ENCODE data around the gene SORCS3. TPM values are rescaled to one million over a fixed set of nuclear protein-coding genes. Genes with fewer than 3 reads are reported as not detected.

SORCS3 gene
- total RNA-seq, 6 experiments from 2014 or later, result not detected

DNA sequence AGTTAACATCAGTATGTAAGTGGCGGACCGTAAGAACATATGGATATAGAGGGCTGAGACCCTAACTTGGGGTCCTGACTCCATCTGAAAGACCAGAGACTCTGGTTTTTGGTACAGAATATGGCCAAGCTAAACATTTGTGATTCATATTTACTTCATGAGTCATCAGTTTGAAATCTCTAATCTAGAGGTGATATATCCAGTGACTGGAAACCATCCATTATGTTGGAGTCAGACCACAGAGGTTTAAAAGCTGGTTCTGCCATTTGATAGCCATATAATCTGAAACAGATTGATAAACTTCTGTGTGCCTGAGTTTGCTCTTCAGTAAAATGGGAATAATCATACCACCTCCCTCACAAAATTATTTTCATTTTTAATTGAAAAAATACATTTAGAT is 505.3 kb downstream of the SORCS3 start:
- DNase-seq (no peak), ATAC-seq (no peak)
- Histone ChIP-seq H3K4me3 (no peak overlapping the region), H3K27ac (no peak overlapping the region), H3K4me1 (no peaks in the 10 kb centered on the region), H3K9me3 (no peaks in the 10 kb centered on the region), H3K27me3 (no peaks in the 10 kb centered on the region), H3K36me3 (no peaks in the 10 kb centered on the region)
- TF ChIP-seq, protein P1, sequence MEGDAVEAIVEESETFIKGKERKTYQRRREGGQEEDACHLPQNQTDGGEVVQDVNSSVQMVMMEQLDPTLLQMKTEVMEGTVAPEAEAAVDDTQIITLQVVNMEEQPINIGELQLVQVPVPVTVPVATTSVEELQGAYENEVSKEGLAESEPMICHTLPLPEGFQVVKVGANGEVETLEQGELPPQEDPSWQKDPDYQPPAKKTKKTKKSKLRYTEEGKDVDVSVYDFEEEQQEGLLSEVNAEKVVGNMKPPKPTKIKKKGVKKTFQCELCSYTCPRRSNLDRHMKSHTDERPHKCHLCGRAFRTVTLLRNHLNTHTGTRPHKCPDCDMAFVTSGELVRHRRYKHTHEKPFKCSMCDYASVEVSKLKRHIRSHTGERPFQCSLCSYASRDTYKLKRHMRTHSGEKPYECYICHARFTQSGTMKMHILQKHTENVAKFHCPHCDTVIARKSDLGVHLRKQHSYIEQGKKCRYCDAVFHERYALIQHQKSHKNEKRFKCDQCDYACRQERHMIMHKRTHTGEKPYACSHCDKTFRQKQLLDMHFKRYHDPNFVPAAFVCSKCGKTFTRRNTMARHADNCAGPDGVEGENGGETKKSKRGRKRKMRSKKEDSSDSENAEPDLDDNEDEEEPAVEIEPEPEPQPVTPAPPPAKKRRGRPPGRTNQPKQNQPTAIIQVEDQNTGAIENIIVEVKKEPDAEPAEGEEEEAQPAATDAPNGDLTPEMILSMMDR (IDR thresholded peaks at IDR 0.05), result no peak
- TF ChIP-seq POLR2A (IDR thresholded peaks at IDR 0.05), result no peak
- intact Hi-C loops (cut with DNase I), result no loop called here
- WGBS (ENCODE audit: insufficient coverage, low coverage, low lambda C conversion rate, missing lambda C conversion rate), result 83% methylated on average over 2 of the region's 2 CpGs

DNA sequence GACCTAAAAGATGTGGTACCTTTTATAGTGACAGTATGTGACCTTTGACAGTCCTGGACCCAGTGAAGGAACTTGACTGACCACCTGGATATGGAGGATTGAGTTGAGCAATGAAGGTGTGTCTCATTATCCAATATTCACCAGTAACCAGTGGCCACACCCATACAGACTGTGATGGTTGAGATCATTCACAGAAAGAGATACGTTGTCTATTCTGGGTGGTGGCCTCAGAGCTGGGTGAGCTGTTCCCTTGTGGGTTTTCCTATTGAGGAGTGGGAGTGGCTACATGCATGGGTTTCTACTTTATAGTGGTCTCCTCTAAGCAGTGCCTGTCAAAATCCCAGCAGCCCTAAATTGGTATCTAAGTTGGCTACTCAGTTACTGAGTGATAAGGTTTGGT is 507.4 kb downstream of the SORCS3 start:
- H3K27me3 ChIP-seq, result no peaks in the 10 kb centered on the region
- ATAC-seq (no peak), DNase-seq (no peak)
- WGBS (ENCODE audit: insufficient coverage, low coverage, low lambda C conversion rate, missing lambda C conversion rate), result 33% methylated on average over 1 of the region's 1 CpG
- intact Hi-C loops (cut with DNase I), result no loop called here
- no peaks in the 10 kb centered on the region for H3K4me1 ChIP-seq
- no peaks in the 10 kb centered on the region for H3K36me3 ChIP-seq
- H3K4me3 ChIP-seq, result no peak overlapping the region
- H3K9me3 ChIP-seq, result no peaks in the 10 kb centered on the region
- H3K27ac ChIP-seq, result no peak overlapping the region
- TF ChIP-seq, protein P1 (IDR thresholded peaks at IDR 0.05), result no peak
- no peak for TF ChIP-seq POLR2A (IDR thresholded peaks at IDR 0.05)

DNA sequence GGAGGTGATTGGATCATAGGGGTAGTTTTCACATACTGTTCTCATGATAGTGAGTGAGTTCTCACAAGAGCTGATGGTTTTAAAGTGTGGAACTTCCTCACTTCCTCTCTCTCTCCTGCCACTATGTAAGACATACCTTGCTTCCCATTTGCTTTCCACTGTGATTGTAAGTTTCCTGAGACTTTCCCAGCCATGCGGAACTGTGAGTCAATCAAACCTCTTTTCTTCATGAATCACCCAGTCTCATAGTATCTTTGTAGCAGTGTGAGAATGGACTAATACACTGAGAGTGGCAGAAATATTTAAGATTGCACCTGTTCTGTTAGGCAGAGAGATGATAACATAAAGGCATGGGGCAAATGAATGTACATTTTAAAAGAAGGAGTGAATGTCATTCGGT is 507.8 kb downstream of the SORCS3 start:
- Histone ChIP-seq H3K27ac (no peak overlapping the region), H3K36me3 (no peaks in the 10 kb centered on the region), H3K4me3 (no peak overlapping the region), H3K27me3 (no peaks in the 10 kb centered on the region), H3K4me1 (no peaks in the 10 kb centered on the region), H3K9me3 (no peaks in the 10 kb centered on the region)
- TF ChIP-seq POLR2A (IDR thresholded peaks at IDR 0.05), result no peak
- TF ChIP-seq, protein P1 (IDR thresholded peaks at IDR 0.05), result no peak
- intact Hi-C loops (cut with DNase I), result no loop called here
- ATAC-seq (no peak), DNase-seq (no peak)
- 62% methylated on average over 2 of the region's 2 CpGs for WGBS (ENCODE audit: insufficient coverage, low coverage, low lambda C conversion rate, missing lambda C conversion rate)

DNA sequence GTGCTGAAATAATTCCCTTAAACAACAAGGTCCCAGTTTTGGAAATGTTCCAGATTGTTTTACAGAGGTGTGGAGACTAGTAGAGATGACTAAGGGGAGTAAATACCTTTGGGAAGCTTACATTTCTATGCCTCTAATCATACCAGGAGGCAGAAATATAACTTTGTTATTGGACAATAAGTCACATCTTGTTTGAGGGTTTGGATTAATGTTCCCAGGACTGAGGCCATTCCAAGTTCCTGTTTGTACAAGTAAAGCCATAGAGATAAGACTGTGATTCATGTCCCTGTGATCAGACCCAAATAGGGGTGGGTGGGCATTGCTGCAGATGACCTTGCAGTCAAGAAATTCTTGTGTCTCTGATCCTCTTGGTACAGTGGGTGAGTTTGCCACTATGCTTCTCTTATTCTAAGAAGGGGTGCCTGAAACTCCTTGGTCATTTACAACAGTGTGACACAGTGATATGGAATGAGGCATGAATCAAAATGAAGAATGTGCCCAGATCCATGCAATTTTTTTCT is 508.3 kb downstream of the SORCS3 start:
- TF ChIP-seq, protein P1 (IDR thresholded peaks at IDR 0.05), result no peak
- TF ChIP-seq POLR2A (IDR thresholded peaks at IDR 0.05), result no peak
- Histone ChIP-seq H3K27me3 (no peaks in the 10 kb centered on the region), H3K4me1 (no peaks in the 10 kb centered on the region), H3K4me3 (no peak overlapping the region), H3K9me3 (no peaks in the 10 kb centered on the region), H3K36me3 (no peaks in the 10 kb centered on the region), H3K27ac (no peak overlapping the region)
- DNase-seq (no peak), ATAC-seq (no peak)
- intact Hi-C loops (cut with DNase I), result no loop called here

Data from right lobe of liver (tissue), 6 donors.